ENCODE results near the gene SV2A.

DNA sequence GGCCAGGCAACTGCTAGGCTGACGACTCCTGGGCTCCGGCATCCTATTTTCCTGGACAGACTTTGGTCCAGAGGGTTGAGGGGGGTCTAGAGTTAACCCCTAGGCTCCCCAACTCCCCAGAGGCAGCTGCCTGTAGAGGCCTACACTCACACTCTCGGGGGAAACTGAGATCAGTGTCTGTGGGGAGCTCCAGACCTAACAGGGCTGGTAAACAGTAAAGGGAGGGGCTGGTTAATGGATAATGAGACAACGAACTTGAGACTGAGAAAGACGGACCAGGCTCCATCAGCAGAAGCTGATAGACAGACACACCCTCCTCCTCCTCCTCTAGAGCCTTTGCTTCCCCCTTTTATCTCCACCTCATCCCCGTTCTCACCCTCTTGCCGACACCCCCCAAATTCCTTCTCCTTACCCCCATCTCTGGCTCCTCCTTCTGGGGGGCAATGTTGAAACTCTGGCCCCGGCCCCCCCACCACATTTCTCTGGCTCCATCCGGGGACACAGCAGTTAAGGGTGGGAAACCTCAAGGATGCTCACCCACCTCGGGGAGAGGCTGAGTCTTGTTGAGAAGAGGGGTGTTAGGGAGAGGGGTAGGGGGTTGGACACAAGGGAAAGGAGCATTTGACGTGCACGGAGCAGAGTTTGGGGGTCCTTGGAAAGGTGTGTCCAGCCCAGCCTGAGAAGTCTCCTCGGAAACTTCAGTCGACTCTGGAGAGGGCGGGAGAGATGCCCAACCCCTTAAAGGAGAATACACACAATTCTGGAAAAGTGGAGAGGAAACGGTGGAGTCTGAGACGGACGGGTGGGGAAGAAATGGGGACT lies 18.7 kb upstream of the SV2A start, which contains the start of gene MTMR11:
- TF ChIP-seq ARNT (IDR thresholded peaks at IDR 0.05) (no peak), TARDBP (IDR thresholded peaks at IDR 0.05) (no peak), NFRKB (IDR thresholded peaks at IDR 0.05) (no peak), FOXK2 (IDR thresholded peaks at IDR 0.05) (no peak), BHLHE40 (IDR thresholded peaks at IDR 0.05; ENCODE audit: borderline replicate concordance) (no peak), LEF1 (IDR thresholded peaks at IDR 0.05; ENCODE audit: borderline replicate concordance) (no peak), L3MBTL2 (conservative IDR thresholded peaks at IDR 0.05) (no peak; the same call in 1 of the 2 replicates), FOXA1 (IDR thresholded peaks at IDR 0.05) (no peak), SP1 (IDR thresholded peaks at IDR 0.05) (no peak), HDGF (IDR thresholded peaks at IDR 0.05; ENCODE audit: borderline replicate concordance) (no peak), FOXM1 (IDR thresholded peaks at IDR 0.05; ENCODE audit: borderline replicate concordance) (no peak)
- TF ChIP-seq, protein P1, sequence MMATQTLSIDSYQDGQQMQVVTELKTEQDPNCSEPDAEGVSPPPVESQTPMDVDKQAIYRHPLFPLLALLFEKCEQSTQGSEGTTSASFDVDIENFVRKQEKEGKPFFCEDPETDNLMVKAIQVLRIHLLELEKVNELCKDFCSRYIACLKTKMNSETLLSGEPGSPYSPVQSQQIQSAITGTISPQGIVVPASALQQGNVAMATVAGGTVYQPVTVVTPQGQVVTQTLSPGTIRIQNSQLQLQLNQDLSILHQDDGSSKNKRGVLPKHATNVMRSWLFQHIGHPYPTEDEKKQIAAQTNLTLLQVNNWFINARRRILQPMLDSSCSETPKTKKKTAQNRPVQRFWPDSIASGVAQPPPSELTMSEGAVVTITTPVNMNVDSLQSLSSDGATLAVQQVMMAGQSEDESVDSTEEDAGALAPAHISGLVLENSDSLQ (IDR thresholded peaks at IDR 0.05), result no peak
